HG02981 (cell line): ENCODE results near the gene KCNA3.

Source experiments
- ATAC-seq: cut with Tn5 transposase; IDR thresholded peaks from one replicate; pipeline ENCODE4 v1.9.1; 2021; ENCODE audit warnings: mild to moderate bottlenecking, moderate library complexity; ENCODE audit not compliant: unreplicated experiment

Gene KCNA3

DNA sequence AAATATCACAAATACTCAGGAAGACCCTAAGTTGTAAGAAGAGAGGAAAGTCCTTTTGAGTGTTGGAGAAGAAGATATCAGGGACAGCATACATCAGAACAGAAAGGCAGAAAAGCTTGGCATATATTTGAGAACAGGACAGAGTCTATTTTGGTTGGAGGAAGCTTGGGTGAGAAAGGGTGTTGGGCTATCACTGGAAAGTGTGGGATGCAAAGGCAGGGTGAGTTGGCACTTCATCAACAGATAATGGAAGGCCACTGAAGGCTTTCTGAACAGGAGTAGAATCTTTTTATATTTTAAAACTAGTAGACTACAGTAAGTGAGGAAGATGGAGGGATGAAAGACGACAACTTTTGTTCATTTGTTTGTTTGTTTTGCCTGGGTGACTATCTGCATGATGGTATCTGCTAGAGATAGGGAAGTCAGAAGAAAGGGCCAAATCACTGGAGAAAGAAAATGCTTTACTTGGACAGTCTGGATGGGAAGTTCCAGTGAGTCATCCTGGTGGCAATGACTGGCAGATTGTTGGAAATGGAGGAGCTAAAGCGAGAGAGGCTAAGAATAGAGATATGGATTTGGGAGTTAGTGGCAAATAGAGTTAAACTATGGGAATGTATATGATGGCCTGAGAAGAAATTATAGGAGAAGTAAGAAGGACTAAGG, 34.9 kb downstream of the KCNA3 start:
- no peak for ATAC-seq

DNA sequence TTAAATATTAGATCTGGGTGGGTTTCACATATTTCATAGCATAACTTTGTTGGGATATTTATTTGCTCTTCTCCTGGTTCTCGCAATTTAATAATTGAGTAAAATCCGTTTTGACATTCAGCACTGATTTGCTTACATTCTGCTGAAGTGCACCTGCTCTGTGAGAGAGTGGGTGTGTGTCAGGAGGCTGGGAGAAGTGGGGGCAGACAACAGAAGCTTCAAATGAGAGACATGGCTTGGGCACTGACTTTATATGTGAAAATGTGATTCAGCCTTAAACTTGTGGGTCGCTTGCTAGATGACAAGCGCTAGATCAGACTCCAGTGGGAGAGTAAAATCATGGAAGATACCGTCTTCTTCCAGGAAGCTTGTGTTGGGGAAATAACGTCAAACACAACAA, 36.2 kb downstream of the KCNA3 start:
- no peak for ATAC-seq

DNA sequence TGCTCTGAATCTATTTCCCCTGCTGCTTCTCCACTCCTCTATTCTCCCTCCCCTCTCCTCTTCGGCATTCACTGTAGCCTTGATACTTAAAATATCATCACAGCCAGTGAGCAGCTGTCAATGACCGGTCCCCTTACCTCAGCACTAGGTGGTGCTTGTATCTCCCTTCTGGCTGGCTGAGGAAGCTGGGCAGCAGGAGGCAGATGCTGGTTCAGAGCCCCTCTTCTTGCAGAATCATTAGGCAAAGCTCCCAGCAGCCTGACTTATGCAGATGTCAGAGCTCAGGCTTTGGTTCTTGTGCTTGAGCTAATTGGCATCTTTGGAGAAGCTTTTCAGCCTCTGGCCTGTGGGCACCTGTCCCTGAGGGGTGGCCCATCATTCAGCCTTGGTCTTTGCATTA, 36.7 kb downstream of the KCNA3 start:
- no peak for ATAC-seq

DNA sequence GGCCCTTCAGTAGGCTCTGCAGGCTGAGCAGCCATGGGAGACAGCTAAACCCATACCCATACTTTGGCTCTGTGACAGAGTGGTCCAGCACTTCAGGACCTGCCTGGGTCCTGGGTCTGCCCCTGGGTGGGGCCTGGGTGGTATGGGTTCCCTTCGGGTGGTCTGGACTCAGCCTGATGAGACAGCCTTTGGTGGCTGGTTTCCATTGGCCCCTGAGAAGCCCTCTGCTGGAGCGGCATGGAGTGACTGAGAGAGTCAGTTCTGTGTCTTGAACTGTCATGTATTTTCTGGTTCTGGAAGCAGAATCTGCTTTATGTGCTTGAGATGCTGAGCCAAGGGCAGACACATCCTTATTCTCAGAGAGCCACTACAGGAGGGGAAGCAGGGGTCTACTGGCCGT, 37.3 kb downstream of the KCNA3 start:
- ATAC-seq = no peak

DNA sequence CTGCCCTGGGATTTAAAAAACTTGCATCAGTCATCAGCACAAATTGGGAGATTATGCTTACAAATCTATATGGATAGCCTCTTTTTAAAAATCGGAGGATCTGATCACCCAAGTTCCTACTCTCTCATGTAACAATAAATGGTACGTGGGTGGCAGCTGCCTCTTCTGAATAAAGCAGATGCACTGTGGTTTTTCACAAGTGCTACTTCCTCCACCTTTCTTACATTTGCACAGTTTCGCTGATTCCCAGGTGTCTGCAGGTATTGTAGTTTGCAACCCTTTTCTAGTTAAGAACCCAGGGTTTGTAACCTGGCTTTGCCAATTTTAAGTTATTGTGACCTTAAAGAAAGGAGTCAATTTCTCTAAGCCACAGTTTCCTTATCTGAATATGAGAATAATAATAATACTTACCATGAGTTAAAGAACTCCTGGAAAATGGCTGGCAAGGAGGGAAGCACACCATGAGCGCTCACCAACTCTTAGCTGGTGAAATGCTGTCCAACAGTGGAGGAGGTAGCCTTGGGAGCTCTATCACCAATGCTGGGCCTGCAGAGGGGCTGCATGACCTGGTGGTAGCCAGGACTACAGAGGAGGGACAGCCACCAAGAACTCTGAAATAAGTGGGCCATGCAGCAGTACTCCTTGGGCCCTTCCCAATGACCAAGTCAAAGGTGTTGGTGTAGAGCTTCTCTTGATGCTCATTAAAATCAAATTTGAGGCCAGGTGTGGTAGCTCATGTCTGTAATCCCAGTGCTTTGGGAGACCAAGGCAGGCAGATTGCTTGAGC, 38.4 kb downstream of the KCNA3 start:
- no peak for ATAC-seq

DNA sequence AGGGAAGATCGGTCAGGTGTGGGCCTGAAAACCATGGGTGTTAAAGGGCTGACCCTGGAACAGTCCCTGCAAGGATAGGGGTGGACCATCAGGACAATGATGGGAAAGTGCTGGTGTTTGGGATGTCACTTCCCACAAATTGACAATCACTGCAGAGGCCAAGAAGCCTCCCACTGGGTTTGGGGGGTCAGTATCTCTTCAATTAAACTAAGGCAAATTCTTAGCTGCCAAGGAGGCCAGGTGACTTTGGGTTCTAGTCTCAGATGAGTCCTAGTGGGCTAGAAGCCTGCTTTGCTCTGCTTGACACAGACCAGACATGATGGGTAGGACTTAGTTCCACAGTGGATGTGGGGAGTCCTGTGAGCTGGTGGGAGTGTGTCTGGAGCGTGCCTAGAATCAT, 39.3 kb downstream of the KCNA3 start:
- ATAC-seq = no peak

DNA sequence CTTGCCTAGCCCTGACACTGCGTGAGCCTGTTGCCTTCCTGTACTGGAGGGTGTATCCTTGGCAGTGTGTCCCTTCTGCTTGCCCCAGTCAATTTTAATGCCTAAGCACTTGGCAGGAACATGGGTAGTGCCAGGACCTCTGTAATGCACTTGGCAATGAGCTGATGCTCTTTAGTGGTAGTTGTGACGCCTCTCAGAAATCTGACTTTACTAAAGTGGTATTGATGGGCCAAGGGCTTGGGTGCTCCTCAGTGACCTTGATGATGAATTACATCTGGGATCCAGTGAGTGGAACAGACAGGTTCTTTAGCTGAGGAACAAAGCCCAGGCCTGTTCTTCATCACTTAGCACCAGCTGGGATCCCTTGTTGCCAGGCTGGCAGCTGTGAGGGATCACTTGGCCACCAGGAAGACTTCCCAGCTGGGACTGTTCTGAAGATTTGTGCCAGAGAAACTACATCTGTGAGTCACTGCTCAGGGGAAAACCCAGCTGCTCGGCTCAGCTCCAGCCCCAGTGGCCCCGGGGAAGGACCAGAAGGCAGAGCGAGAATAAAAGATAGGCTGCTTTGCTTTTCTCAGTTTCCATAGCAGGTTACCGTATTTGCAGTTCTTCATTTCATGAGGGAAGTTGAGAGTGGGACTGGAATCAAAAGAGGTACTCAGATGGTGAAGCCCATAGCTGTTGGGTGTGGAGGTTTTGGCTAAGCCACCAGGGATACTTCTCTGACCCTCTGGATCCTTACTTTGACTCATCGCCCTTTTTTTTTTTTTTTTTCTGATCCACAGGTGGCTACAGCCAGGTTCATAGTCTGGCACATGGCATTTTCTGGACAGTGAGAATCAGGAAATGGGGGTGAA, 40.1 kb downstream of the KCNA3 start:
- ATAC-seq = peak; percentile 66

DNA sequence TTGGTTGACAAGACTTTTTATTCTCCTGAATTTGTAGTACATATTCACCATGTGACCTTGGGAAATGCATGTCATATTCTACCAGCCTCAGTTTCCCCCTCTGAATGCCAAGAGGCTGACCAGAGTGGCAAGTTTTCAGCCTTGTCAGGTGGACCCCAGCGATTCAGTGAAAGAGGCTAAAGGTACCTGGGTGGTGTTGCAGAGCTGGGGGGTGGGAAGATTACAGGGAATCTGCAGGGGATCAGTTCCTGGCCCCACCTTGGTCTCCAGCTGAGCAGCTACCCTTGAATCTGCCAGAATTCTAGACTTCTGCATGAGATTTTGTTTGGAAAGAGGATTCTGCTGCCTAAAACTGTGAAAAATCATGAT, 40.7 kb downstream of the KCNA3 start:
- ATAC-seq = no peak

DNA sequence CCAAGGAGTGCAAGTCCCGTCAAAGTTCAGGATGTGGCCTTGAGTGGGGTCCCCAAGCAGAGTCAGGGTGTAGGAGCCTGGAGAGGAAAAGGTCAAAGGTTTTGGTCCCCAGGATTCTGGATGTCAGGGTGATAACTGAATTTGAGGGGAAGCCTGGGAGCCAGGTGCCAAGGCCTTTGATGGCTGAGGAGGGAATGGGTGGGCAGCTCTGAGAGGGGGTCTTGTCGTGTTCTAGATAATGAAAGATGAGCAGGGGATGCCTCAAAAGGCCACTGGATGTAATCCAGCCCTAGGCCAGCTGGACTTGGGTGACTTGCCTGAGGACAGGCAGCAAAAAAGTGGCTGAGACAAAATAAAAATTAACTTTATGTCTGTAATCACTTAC, 41.1 kb downstream of the KCNA3 start:
- ATAC-seq = no peak

DNA sequence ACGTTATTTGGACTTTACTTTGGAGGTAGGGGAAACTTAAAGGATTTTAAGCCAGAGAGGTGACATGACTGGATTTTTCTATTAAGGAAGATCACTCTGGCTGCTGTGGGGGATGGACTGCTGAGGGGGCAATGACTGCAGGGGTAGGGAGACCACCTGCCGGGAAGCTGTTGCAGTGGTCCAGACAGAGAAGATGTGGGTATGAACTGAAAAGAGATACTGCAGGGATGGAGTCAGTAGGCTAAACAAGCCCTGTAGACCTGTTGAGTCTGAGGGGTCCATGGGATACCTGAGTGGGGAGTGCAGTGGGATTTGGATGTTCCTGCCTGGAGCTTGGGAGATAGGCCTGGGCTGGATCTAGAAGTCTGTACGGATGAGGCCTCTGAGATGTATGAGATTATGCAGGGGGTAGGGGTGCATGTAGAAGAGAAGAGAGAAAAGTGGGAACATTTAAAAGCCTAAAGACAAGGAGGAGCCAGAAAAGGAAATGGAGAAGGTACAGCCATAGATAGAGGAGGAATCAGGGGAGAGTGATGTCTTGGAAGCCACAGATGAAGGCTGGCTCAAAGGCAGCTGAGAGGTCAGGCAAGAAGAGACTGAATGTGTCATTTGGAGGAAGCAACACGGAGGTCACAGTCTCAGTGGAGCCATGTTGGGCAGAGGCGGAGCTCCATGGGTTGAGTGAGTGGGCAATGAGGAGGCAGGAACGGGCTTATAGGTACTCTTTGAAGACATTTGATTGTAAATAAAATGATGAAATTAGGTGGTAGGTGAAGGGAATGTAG, 42.7 kb downstream of the KCNA3 start:
- ATAC-seq = no peak

DNA sequence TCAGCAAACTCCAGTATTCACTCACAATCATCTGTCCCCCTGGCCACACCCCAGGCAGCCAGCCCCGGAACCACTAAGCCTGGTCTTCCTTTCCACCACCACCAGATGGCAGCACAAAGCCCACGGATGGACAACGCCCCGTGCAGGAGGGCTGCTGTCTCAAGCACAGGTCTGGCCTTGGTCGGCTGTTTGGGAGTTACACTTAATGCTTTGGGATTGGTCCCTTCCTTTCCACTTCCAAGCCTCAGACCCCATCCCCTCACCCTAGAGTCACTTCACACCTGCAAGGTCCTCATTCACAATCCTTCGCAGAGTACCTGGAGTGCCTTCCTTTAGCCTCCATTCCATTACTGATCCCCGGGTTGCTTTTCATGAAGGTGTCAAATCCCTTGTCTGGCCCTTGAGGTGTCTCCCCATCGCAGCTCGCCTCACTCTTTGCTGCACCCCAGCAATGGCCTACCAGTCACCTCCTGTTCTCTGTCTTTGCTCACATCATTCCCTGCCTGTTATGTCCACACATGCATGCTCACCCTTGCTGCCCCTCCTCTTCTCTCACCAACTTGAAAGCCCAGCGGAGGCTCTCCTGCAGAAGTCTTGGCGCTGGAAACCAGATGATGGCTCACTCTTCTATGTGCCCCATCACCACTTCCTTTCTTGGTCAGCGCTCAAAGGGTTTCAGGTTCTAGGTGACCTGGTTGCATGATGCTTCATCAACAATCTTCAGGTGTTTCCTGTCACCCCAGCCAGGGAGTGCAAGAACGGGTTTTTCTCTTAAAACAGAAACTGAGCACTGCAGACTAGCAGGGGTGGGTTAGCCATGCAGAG, 43.7 kb downstream of the KCNA3 start:
- peak; percentile 49 for ATAC-seq

DNA sequence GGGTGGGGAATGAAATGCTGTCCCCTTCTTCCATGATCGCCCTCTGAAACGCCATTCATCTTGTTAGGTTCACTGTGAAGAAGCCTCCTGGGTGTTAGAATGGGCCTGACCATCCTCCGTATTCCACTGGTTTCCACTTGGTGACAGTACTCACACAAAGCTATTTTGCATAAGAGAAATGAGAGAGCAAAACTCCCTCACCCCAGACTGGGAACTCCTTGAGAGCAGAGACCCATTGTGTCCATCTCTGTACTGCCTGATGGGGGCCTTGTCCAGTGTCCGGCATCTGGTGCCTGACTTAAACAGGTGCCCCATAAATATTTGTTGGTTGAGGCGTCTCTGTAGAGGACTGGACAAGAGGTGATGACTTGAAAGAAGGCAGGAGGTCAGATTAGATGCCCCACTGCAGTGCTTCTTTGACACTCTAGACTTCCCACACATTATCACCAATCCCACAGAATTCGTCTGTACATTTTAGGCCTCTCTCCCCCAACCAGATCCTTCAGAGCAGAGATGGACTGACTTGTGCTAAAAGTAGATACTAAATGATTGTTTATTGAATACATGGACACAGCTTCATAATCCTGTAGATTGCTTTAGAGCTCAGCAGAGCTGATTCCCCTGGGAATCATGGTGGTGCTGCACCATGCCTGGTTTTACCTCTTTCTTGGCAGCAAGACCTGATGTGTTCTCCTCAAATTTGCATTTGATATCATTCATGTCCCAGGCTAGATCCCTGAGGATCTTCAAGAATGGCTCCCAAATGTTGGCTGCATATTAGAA, 46.2 kb downstream of the KCNA3 start:
- no peak for ATAC-seq

DNA sequence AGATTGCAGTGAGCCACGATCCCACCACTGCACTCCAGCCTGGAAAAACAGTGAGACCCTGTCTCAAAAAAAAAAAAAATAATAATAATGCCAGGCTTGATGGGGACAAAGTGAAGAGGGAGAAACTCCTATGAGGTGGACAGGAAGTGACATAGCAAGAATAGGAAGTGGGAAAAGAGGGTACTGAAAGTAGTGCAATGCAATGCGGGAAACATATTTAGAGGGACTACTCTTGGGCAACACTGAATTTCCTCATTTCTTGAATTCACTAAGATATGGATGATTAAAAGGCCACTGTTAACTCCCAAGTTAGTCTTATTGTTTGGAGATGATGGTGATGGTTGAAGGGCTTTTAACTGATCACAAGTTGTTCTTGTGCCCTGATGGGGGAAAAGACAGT, 47.0 kb downstream of the KCNA3 start:
- ATAC-seq = no peak

DNA sequence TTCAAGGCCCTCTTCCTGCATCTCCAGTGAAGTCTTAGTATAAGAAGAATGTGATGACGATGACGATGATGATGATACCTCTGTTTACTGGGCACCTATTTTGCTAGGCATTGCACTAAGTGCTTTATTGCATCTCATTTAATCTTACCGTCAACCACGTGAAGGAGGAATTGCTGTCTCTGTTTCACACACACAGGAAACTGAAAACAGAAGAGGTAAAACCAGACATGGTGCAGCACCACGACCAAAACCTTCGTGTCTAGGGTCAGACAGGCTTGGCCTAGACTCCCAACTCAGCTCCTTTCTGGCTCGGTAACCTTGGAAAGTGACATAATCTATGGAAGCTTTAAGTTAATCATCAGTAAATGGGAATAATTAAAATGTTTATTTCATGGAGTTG, 47.9 kb downstream of the KCNA3 start:
- no peak for ATAC-seq
